ENCODE data around the gene TPCN2. TPM values are rescaled to one million over a fixed set of nuclear protein-coding genes. Genes with fewer than 3 reads are reported as not detected.

The TPCN2 gene
- total and polyA plus RNA-seq, 2 of the 4 experiments (the other 2 are of a cell fraction): 3.4 to 8.0 TPM

- H4K8ac ChIP-seq (ENCODE audit: low read depth in 2 of 2, low read length in 2 of 2): peak overlapping the region in 1 of 2 experiments; percentile 23; a peak in 1 of 4 replicates
- H4K91ac ChIP-seq (ENCODE audit: insufficient read depth, low read depth, low read length): peak overlapping the region; percentile 42; the same call in 1 of the 2 replicates
- peak overlapping the region; percentile 56 for H2AFZ ChIP-seq (replicated peaks; ENCODE audit: low read length, poor library complexity)
- H3K4me3 ChIP-seq (ENCODE audit: insufficient read depth, low read depth, low read length): no peak overlapping the region
- H3K9me1 ChIP-seq (ENCODE audit: insufficient read depth, low read length): no peaks in the 10 kb centered on the region
- H2BK120ac ChIP-seq (ENCODE audit: low read depth, low read length): no peak overlapping the region
- no peak overlapping the region for H3K18ac ChIP-seq (ENCODE audit: low read depth, low read length)
- ATAC-seq (ENCODE audit: low read depth) (no peak), DNase-seq (no peak)
- H3K4ac ChIP-seq (ENCODE audit: low read depth, low read length): peak overlapping the region; percentile 15; the same call in 1 of the 2 replicates
- no peaks in the 10 kb centered on the region for H3K4me1 ChIP-seq (ENCODE audit: control insufficient read depth, insufficient read depth, low read length)
- H3K23ac ChIP-seq (ENCODE audit: low read depth, low read length): no peak overlapping the region
- in situ Hi-C loops (cut with MboI; ENCODE audit: low sequenced_read_pairs): no loop called here
- no peak overlapping the region for H3K56ac ChIP-seq (ENCODE audit: extremely low read depth, insufficient read depth, low read length)
- TF ChIP-seq RAD21 (IDR thresholded peaks at IDR 0.05; ENCODE audit: low read length): no peak
- TF ChIP-seq POLR2A (IDR thresholded peaks at IDR 0.05; ENCODE audit: low read depth, low read length): no peak
- no peak for TF ChIP-seq CHD1 (IDR thresholded peaks at IDR 0.05; ENCODE audit: low read depth, low read length)
- no peak for TF ChIP-seq ELK1 (IDR thresholded peaks at IDR 0.05; ENCODE audit: borderline replicate concordance, low read depth, low read length)
- TF ChIP-seq BHLHE40 (IDR thresholded peaks at IDR 0.05; ENCODE audit: low read depth, low read length): no peak
- no peak for TF ChIP-seq MXI1 (IDR thresholded peaks at IDR 0.05; ENCODE audit: borderline replicate concordance, low read depth, low read length)
- no peak for TF ChIP-seq USF2 (IDR thresholded peaks at IDR 0.05; ENCODE audit: low read depth, low read length)
- TF ChIP-seq SMC3 (IDR thresholded peaks at IDR 0.05; ENCODE audit: low read depth, low read length): no peak
- no peak for TF ChIP-seq CEBPB (IDR thresholded peaks at IDR 0.05; ENCODE audit: low read depth, low read length)
- no peak for TF ChIP-seq CTCF (conservative IDR thresholded peaks at IDR 0.05; ENCODE audit: low read depth, low read length)
- TF ChIP-seq RFX5 (IDR thresholded peaks at IDR 0.05; ENCODE audit: low read depth, low read length): no peak
- no peak for TF ChIP-seq MAFK (IDR thresholded peaks at IDR 0.05; ENCODE audit: low read depth, low read length)
- TF ChIP-seq FOS (IDR thresholded peaks at IDR 0.05; ENCODE audit: low read depth, low read length): no peak
- TF ChIP-seq MAZ (IDR thresholded peaks at IDR 0.05; ENCODE audit: borderline replicate concordance, low read depth, low read length): no peak
- no peak overlapping the region for H3K14ac ChIP-seq (replicated peaks; ENCODE audit: low read depth, low read length)
- intact Hi-C loops (cut with micrococcal nuclease): loop anchor here (1.0 to 10.0 kb wide), 3 partner anchors 36 to 511 kb away; partner anchors contain the start of genes CCND1 and MYEOV
- 73% methylated on average over 4 of the region's 9 CpGs; no CpG with 5 or more reads in 1 of the 2 experiments for WGBS, 2 experiments (ENCODE audit: extremely low coverage in 2 of 2, insufficient read length in 1 of 2)
- no peak overlapping the region for H4K5ac ChIP-seq (ENCODE audit: low read depth, low read length)
- no peaks in the 10 kb centered on the region for H4K20me1 ChIP-seq (ENCODE audit: insufficient read depth, low read length)
- no peaks in the 10 kb centered on the region for H3K79me1 ChIP-seq (ENCODE audit: low read depth in 1 of 2, low read length in 2 of 2)
- H3K36me3 ChIP-seq (ENCODE audit: control insufficient read depth, insufficient read depth, low read length): no peaks in the 10 kb centered on the region
- CTCF ChIA-PET: interaction anchor here (1.0 to 1.5 kb wide), 6 partner anchors 8 to 540 kb away, joined by 3 to 5 read pairs (median 3); no protein-coding TSS in a partner anchor
- no TSS peak for BruUV-seq (replicated peaks)
- no peak overlapping the region for H3K9ac ChIP-seq (ENCODE audit: low read depth, low read length)
- peak overlapping the region; percentile 25; the same call in 1 of the 2 replicates for H2AK5ac ChIP-seq (ENCODE audit: low read depth, low read length)
- no peaks in the 10 kb centered on the region for H3K27me3 ChIP-seq (ENCODE audit: control insufficient read depth, insufficient read depth, low read length)
- POLR2A ChIA-PET (ENCODE audit: unreplicated experiment): no interaction called here
- no peak overlapping the region for H2BK5ac ChIP-seq (ENCODE audit: low read depth, low read length, poor library complexity, severe bottlenecking)
- dilution Hi-C loops (cut with HindIII; ENCODE audit: low sequenced_read_pairs, unreplicated experiment): no loop called here
- H3K27ac ChIP-seq (ENCODE audit: insufficient read depth, low read length): no peak overlapping the region
- H2BK20ac ChIP-seq (ENCODE audit: low read depth, low read length): no peak overlapping the region
- H3K9me3 ChIP-seq (ENCODE audit: control insufficient read depth, insufficient read depth, low read length): peaks cover 3% of the 10 kb centered on the region
- no peak overlapping the region for H3K4me2 ChIP-seq (ENCODE audit: low read depth, low read length)
- no peak overlapping the region for H2AK9ac ChIP-seq (replicated peaks; ENCODE audit: low read depth, low read length, poor library complexity)
- no peak overlapping the region for H2BK15ac ChIP-seq (ENCODE audit: low read depth, low read length)
Observed at GRCh38 chr11:69130654-69131053, 81.9 kb downstream of the TPCN2 start.

Measured in IMR-90 (cell line).